Upper lobe of left lung (tissue), 6 donors: Measurements from ENCODE around the gene KCNIP1. TPM values are rescaled to one million over a fixed set of nuclear protein-coding genes. Genes with fewer than 3 reads are reported as not detected.
"Not testable (repeated sequence)": the region's sequence is repeated elsewhere in the genome, so short reads cannot be mapped to it uniquely, and the experiment has no call there.

Source experiments
- ATAC-seq, 2 donors: fragments of 200-7000 bp; cut with Tn5 transposase; one replicate each; pipeline ENCODE4 v1.9.1; 2022; ENCODE audit warnings: mild to moderate bottlenecking in 2 of 2, moderate library complexity in 2 of 2; ENCODE audit not compliant: low FRiP score in 2 of 2
- DNase-seq, 2 donors: peaks; one replicate each; pipeline ENCODE4 v3.0.0-alpha.2; 2019 to 2020
- H3K27ac ChIP-seq, 4 donors: fragments of 200-600 bp; sonication (generic); one replicate each; pipeline ENCODE4 v1.5.1; 2016 to 2019
- H3K27me3 ChIP-seq, 4 donors: fragments of 200-600 bp; sonication (generic); one replicate each; pipeline ENCODE4 v1.5.1; 2017 to 2019
- H3K36me3 ChIP-seq, 4 donors: fragments of 200-600 bp; sonication (generic); one replicate each; pipeline ENCODE4 v1.5.1; 2016 to 2019
- H3K4me1 ChIP-seq, 4 donors: fragments of 200-600 bp; sonication (generic); one replicate each; pipeline ENCODE4 v1.5.1; 2018 to 2019
- H3K4me3 ChIP-seq, 4 donors: fragments of 200-600 bp; sonication (generic); one replicate each; pipeline ENCODE4 v1.5.1; 2017 to 2019; ENCODE audit warnings: mild to moderate bottlenecking in 2 of 4, moderate library complexity in 1 of 4
- H3K9me3 ChIP-seq, 4 donors: fragments of 200-600 bp; sonication (generic); one replicate each; pipeline ENCODE4 v1.5.1; 2018 to 2019
- CTCF ChIP-seq, 6 experiments: fragments of 450-650 bp in 4 of 6; fragments of 200-600 bp in 2 of 6; sonication (generic) in 2 of 6; IDR thresholded peaks; one replicate each; pipeline ENCODE4 v1.5.1; 2016 to 2019; ENCODE audit warnings: antibody characterized with exemption in 6 of 6
- EP300 ChIP-seq, 4 donors: sonication (generic); formaldehyde crosslinking; IDR thresholded peaks; one replicate each; pipeline ENCODE4 v1.5.1; 2017; ENCODE audit warnings: antibody characterized with exemption in 4 of 4, control low read depth in 2 of 4
- POLR2A ChIP-seq, 4 donors: fragments of 450-650 bp; IDR thresholded peaks; one replicate each; pipeline ENCODE4 v1.5.1; 2016 to 2017; ENCODE audit warnings: antibody characterized with exemption in 4 of 4, mild to moderate bottlenecking in 2 of 4
- POLR2AphosphoS5 ChIP-seq, 2 donors: sonication (generic); formaldehyde crosslinking; IDR thresholded peaks; one replicate each; pipeline ENCODE4 v1.5.1; 2017; ENCODE audit warnings: antibody characterized with exemption in 2 of 2
- WGBS, 2 donors: methylation state at CpG; one replicate each; pipeline ENCODE4 v1.1.5; 2017 to 2018; 5-methylcytosine and 5-hydroxymethylcytosine counted together
- total RNA-seq, 6 donors: library from RNA; depleted of rRNA in 4 of 6; stranded (reverse); fragments of >200 nt in 4 of 6; gene quantifications; one replicate each; pipeline versions ENCODE4 v1.1.0 to v1.2.1, GENCODE V29; 2016 to 2021
- donor health status: DM: no; HTN: no; CAD: no; lungs with moderate emphysema.
- donor health status: DM: no; HTN: yes; CAD: no; lungs with severe emphysema.

KCNIP1 gene
- total RNA-seq, 6 donors from 2014 or later, result 1.9 to 3.3 (median 2.9) TPM; not detected in 1

- no peak for DNase-seq
- Histone ChIP-seq H3K36me3 (no peaks in the 10 kb centered on the region), H3K4me1 (peaks cover 8 to 19% (median 16%) of the 10 kb centered on the region in 4 donors), H3K27me3 (no peaks in the 10 kb centered on the region), H3K9me3 (no peaks in the 10 kb centered on the region), H3K4me3 (no peak overlapping the region), H3K27ac (no peak overlapping the region)
- TF ChIP-seq CTCF (IDR thresholded peaks at IDR 0.05) (no peak), POLR2AphosphoS5 (IDR thresholded peaks at IDR 0.05) (no peak), POLR2A (IDR thresholded peaks at IDR 0.05) (no peak), EP300 (IDR thresholded peaks at IDR 0.05) (no peak)
- WGBS, 2 donors, result 91 to 95% methylated on average over 7 of the region's 7 CpGs
- ATAC-seq, result no peak
Measured at GRCh38 chr5:170761048-170761707, 257.4 kb downstream of the KCNIP1 start.

- Histone ChIP-seq H3K4me1 (peaks cover 8 to 15% (median 11%) of the 10 kb centered on the region in 4 donors), H3K9me3 (no peaks in the 10 kb centered on the region), H3K36me3 (no peaks in the 10 kb centered on the region), H3K27ac (no peak overlapping the region), H3K4me3 (no peak overlapping the region), H3K27me3 (no peaks in the 10 kb centered on the region)
- TF ChIP-seq CTCF (IDR thresholded peaks at IDR 0.05) (no peak), EP300 (IDR thresholded peaks at IDR 0.05) (no peak), POLR2AphosphoS5 (IDR thresholded peaks at IDR 0.05) (no peak)
- 91 to 93% methylated on average over 6 of the region's 6 CpGs for WGBS, 2 donors
- ATAC-seq, result no peak
- no peak for DNase-seq
Measured at GRCh38 chr5:170761708-170762066, 257.9 kb downstream of the KCNIP1 start.

- H3K4me3 ChIP-seq, H3K9me3 ChIP-seq, H3K27me3 ChIP-seq, DNase-seq, H3K27ac ChIP-seq, ATAC-seq, H3K36me3 ChIP-seq: not testable (repeated sequence)
- H3K4me1 ChIP-seq, result peaks cover 5 to 10% (median 6%) of the 10 kb centered on the region in 4 donors
- whole genome bisulfite sequencing, 2 donors, result 93% methylated on average over 9 of the region's 9 CpGs
Measured at GRCh38 chr5:170762298-170762697, 258.5 kb downstream of the KCNIP1 start.

DNA sequence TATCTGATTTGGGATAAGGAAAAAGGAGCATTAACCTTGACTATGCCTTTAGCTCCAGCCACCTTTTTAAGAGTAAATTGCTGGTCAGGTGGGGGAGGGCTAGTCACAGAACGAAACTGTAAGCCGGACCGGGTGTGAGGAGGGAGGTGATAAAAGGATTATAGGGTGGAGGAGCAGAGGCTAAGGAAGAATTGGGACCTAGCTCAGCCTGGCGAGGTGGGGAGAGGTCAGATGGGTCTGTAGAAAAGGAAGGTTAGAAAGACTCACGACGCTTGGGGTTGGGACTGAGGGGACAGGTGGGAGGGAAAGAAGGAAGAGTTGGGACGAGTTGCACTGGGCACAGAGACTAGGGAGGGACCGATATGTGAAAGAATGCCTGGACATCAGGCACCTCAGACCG is 262.0 kb downstream of the KCNIP1 start:
- not testable (repeated sequence) for H3K27ac ChIP-seq, DNase-seq, H3K4me1 ChIP-seq, H3K9me3 ChIP-seq, H3K27me3 ChIP-seq, H3K4me3 ChIP-seq, H3K36me3 ChIP-seq, ATAC-seq
- WGBS, 2 donors, result 83 to 84% methylated on average over 9 of the region's 9 CpGs

DNA sequence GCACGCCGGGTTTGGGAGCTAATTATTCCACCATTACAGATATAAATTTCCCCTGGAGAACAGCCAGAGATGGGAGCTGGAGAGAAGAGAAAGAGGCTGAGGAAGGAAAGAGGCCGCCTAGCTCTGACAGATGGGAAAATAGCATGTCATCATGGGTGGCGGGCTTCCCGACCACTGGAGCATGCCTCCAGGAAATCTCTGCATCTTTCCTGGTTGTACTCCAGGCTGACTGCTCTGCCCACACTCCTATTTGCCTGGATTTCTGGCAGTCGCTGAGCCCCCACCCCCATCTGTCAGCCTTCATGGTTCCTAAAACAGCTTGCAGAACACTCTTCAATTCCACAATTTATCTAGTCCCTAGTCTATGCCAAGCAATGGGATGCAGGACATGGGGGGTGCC is 265.4 kb downstream of the KCNIP1 start:
- TF ChIP-seq POLR2A (IDR thresholded peaks at IDR 0.05) (no peak), POLR2AphosphoS5 (IDR thresholded peaks at IDR 0.05) (no peak), EP300 (IDR thresholded peaks at IDR 0.05) (no peak), CTCF (IDR thresholded peaks at IDR 0.05) (no peak)
- Histone ChIP-seq H3K27me3 (no peaks in the 10 kb centered on the region), H3K27ac (no peak overlapping the region), H3K9me3 (no peaks in the 10 kb centered on the region), H3K4me3 (no peak overlapping the region), H3K36me3 (no peaks in the 10 kb centered on the region), H3K4me1 (no peaks in the 10 kb centered on the region)
- no peak for ATAC-seq
- DNase-seq, result no peak
- 46 to 69% methylated on average over 6 of the region's 6 CpGs for WGBS, 2 donors

DNA sequence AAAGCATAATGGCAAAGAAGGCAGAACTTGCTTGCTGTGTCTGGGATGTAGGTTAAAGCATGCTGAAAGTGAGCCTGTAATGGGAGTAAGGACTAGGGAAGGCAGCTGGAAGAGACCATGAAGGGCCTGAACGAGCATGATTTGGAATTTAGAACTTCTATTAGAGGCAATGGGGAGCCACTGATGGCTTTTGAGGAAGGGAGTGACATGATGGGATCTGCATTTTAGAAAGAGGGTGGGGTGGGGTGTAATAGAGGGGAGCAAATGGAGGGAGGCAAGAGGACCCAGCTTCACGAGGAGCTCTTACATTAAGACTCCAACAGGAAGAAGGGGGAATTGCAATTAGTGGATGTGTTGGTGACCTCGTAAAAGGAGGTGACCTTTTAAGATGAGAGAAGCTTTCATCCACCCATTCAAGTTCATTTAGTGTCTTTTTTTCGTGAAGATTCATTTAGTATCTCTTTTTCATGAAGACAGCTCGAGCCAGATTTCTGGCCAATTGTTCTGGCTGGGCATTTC is 266.1 kb downstream of the KCNIP1 start:
- H3K4me1 ChIP-seq, result no peaks in the 10 kb centered on the region
- TF ChIP-seq CTCF (IDR thresholded peaks at IDR 0.05), result no peak
- no peak for TF ChIP-seq EP300 (IDR thresholded peaks at IDR 0.05)
- no peak for TF ChIP-seq POLR2AphosphoS5 (IDR thresholded peaks at IDR 0.05)
- TF ChIP-seq POLR2A (IDR thresholded peaks at IDR 0.05), result no peak
- no peak overlapping the region for H3K4me3 ChIP-seq
- H3K27ac ChIP-seq, result no peak overlapping the region
- H3K36me3 ChIP-seq, result no peaks in the 10 kb centered on the region
- ATAC-seq (no peak), DNase-seq (no peak)
- 80 to 86% methylated on average over 5 of the region's 5 CpGs for WGBS, 2 donors
- H3K27me3 ChIP-seq, result no peaks in the 10 kb centered on the region
- no peaks in the 10 kb centered on the region for H3K9me3 ChIP-seq
